H9 (cell line): ENCODE measurements around the gene PCID2. TPM values are rescaled to one million over a fixed set of nuclear protein-coding genes. Genes with fewer than 3 reads are reported as not detected.

Experiments used
- DNase-seq: peaks from one replicate; pipeline ENCODE4 v3.0.0-alpha.2; 2017
- H2AFZ ChIP-seq: one replicate; pipeline ENCODE4 v1.6.1; 2013; ENCODE audit warnings: mild to moderate bottlenecking, low read length, control low read depth, moderate library complexity
- H2AK5ac ChIP-seq: 2 replicates; pipeline ENCODE4 v1.6.1; 2013; ENCODE audit warnings: low read length, control low read depth, mixed read lengths; ENCODE audit not compliant: insufficient read length
- H2BK120ac ChIP-seq: one replicate; pipeline ENCODE4 v1.6.1; 2013; ENCODE audit warnings: low read depth, mild to moderate bottlenecking, low read length, control low read depth, inconsistent platforms; ENCODE audit not compliant: poor library complexity, severe bottlenecking
- H2BK12ac ChIP-seq: 2 replicates; pipeline ENCODE4 v1.6.1; 2013; ENCODE audit warnings: low read length, control low read depth, mixed read lengths, low read depth; ENCODE audit not compliant: insufficient read length
- H2BK15ac ChIP-seq: 2 replicates; pipeline ENCODE4 v1.6.1; 2013; ENCODE audit warnings: low read depth, low read length, control low read depth
- H2BK20ac ChIP-seq: one replicate; pipeline ENCODE4 v1.6.1; 2013; ENCODE audit warnings: low read depth, mild to moderate bottlenecking, low read length, control low read depth, inconsistent platforms; ENCODE audit not compliant: poor library complexity, severe bottlenecking
- H2BK5ac ChIP-seq: 2 replicates; pipeline ENCODE4 v1.6.1; 2013; ENCODE audit warnings: low read length, control low read depth, mixed read lengths; ENCODE audit not compliant: insufficient read length
- H3K14ac ChIP-seq: 2 replicates; pipeline ENCODE4 v1.6.1; 2013; ENCODE audit warnings: low read length, control low read depth; ENCODE audit not compliant: insufficient read depth
- H3K18ac ChIP-seq: 2 replicates; pipeline ENCODE4 v1.6.1; 2013; ENCODE audit warnings: low read depth, mild to moderate bottlenecking, mixed read lengths, low read length, control low read depth; ENCODE audit not compliant: insufficient read length
- H3K23ac ChIP-seq: 2 replicates; pipeline ENCODE4 v1.6.1; 2013; ENCODE audit warnings: low read length, control low read depth, mixed read lengths, low read depth; ENCODE audit not compliant: insufficient read length
- H3K23me2 ChIP-seq: 2 replicates; pipeline ENCODE4 v1.6.1; 2013; ENCODE audit warnings: low read depth, mild to moderate bottlenecking, mixed read lengths, low read length, control low read depth; ENCODE audit not compliant: insufficient read length, poor library complexity, severe bottlenecking
- H3K27ac ChIP-seq: 2 replicates; pipeline ENCODE4 v1.5.1; 2013; ENCODE audit warnings: low read length, control low read depth, mixed read lengths, low read depth; ENCODE audit not compliant: insufficient read length
- H3K27me3 ChIP-seq: 2 replicates; pipeline ENCODE4 v1.6.1; 2013; ENCODE audit warnings: low read length, control low read depth, inconsistent platforms; ENCODE audit not compliant: insufficient read depth
- H3K4ac ChIP-seq: 2 replicates; pipeline ENCODE4 v1.6.1; 2013; ENCODE audit warnings: low read depth, mild to moderate bottlenecking, control low read depth, inconsistent platforms, low read length, moderate library complexity
- H3K4me1 ChIP-seq: 2 replicates; pipeline ENCODE4 v1.6.1; 2013; ENCODE audit warnings: low read length, control low read depth, inconsistent platforms; ENCODE audit not compliant: insufficient read depth
- H3K4me2 ChIP-seq: 2 replicates; pipeline ENCODE4 v1.6.1; 2013; ENCODE audit warnings: low read length, control low read depth, mixed read lengths; ENCODE audit not compliant: insufficient read length, insufficient read depth
- H3K56ac ChIP-seq: 2 replicates; pipeline ENCODE4 v1.6.1; 2013; ENCODE audit warnings: low read depth, mild to moderate bottlenecking, mixed read lengths, low read length, control low read depth; ENCODE audit not compliant: insufficient read length
- H3K79me1 ChIP-seq: 2 replicates; pipeline ENCODE4 v1.6.1; 2013; ENCODE audit warnings: low read depth, mild to moderate bottlenecking, moderate library complexity, low read length, control low read depth, inconsistent platforms; ENCODE audit not compliant: insufficient read depth, poor library complexity, severe bottlenecking
- H3K79me2 ChIP-seq: 2 replicates; pipeline ENCODE4 v1.6.1; 2013; ENCODE audit warnings: low read length, control low read depth, inconsistent platforms; ENCODE audit not compliant: insufficient read depth
- H3K9ac ChIP-seq: 2 replicates; pipeline ENCODE4 v1.6.1; 2013; ENCODE audit warnings: low read length, control low read depth, mixed read lengths; ENCODE audit not compliant: insufficient read length; ENCODE audit errors: extremely low read depth
- H3K9me3 ChIP-seq: one replicate; pipeline ENCODE4 v1.6.1; 2013; ENCODE audit warnings: low read depth, low read length, inconsistent platforms; ENCODE audit not compliant: control insufficient read depth
- H3T11ph ChIP-seq: one replicate; pipeline ENCODE4 v1.6.1; 2013; ENCODE audit warnings: mild to moderate bottlenecking, low read length, control low read depth, inconsistent platforms
- H4K20me1 ChIP-seq: one replicate; pipeline ENCODE4 v1.6.1; 2013; ENCODE audit not compliant: control insufficient read depth, insufficient read length, insufficient read depth
- H4K5ac ChIP-seq: 2 replicates; pipeline ENCODE4 v1.6.1; 2013; ENCODE audit warnings: low read depth, mild to moderate bottlenecking, mixed read lengths, low read length, control low read depth; ENCODE audit not compliant: insufficient read length
- H4K8ac ChIP-seq: replicated peaks from 2 replicates; pipeline ENCODE4 v1.6.1; 2013; ENCODE audit warnings: low read length, control low read depth, mixed read lengths, low read depth; ENCODE audit not compliant: insufficient read length
- H4K91ac ChIP-seq: 2 replicates; pipeline ENCODE4 v1.6.1; 2013; ENCODE audit warnings: low read depth, mild to moderate bottlenecking, moderate library complexity, mixed read lengths, low read length, control low read depth; ENCODE audit not compliant: insufficient read length
- H3K27ac Mint-ChIP-seq, 3 experiments: 2 replicates in 2 of 3; 3 replicates in 1 of 3; pipeline ENCODE4 v1.8.0; 2020 to 2021; ENCODE audit warnings: mixed read lengths in 3 of 3, mild to moderate bottlenecking in 1 of 3, moderate library complexity in 1 of 3
- H3K27me3 Mint-ChIP-seq: 2 replicates; pipeline ENCODE4 v1.8.0; 2021; ENCODE audit warnings: low read depth, mild to moderate bottlenecking, moderate library complexity, mixed read lengths
- H3K36me3 Mint-ChIP-seq, 3 experiments: 2 replicates in 2 of 3; 3 replicates in 1 of 3; pipeline ENCODE4 v1.8.0; 2020 to 2021; ENCODE audit warnings: low read depth in 3 of 3, mixed read lengths in 3 of 3; ENCODE audit not compliant: insufficient read depth in 1 of 3
- H3K4me1 Mint-ChIP-seq, 2 experiments: 2 replicates each; pipeline ENCODE4 v1.8.0; 2020; ENCODE audit warnings: mixed read lengths in 2 of 2
- H3K4me3 Mint-ChIP-seq, 2 experiments: 2 replicates in 1 of 2; 3 replicates in 1 of 2; pipeline ENCODE4 v1.8.0; 2020 to 2021; ENCODE audit warnings: mild to moderate bottlenecking in 2 of 2, mixed read lengths in 2 of 2, moderate library complexity in 1 of 2
- H3K9me3 Mint-ChIP-seq, 2 experiments: 2 replicates in 1 of 2; 3 replicates in 1 of 2; pipeline ENCODE4 v1.8.0; 2020; ENCODE audit warnings: mild to moderate bottlenecking in 2 of 2, mixed read lengths in 2 of 2, moderate library complexity in 1 of 2
- CTCF ChIP-seq: fragments of 200-600 bp; sonication (generic); conservative IDR thresholded peaks from 3 replicates; pipeline ENCODE4 v1.8.0; 2021; ENCODE audit warnings: antibody characterized with exemption, mild to moderate bottlenecking
- WGBS: extraction: QIAGEN DNeasy Blood & Tissue Kit; methylation state at CpG from one replicate; pipeline ENCODE4 v1.1.7; 2013; ENCODE audit warnings: missing lambda C conversion rate, low lambda C conversion rate, mixed read lengths; ENCODE audit not compliant: insufficient read length; ENCODE audit errors: extremely low coverage; 5-methylcytosine and 5-hydroxymethylcytosine counted together
- total RNA-seq: library from RNA; stranded (reverse); gene quantifications from 2 replicates; pipeline ENCODE4 v1.2.1, GENCODE V29; 2021

The PCID2 gene
- total RNA-seq, 1 experiment from 2014 or later: 66.0 TPM

- Histone ChIP-seq H3K56ac (no peak overlapping the region), H3K18ac (no peak overlapping the region), H2AFZ (no peak overlapping the region), H3K9ac (no peak overlapping the region), H2BK12ac (no peak overlapping the region), H4K8ac (no peak overlapping the region), H2BK5ac (no peak overlapping the region), H3K23me2 (no peaks in the 10 kb centered on the region), H3K79me1 (no peaks in the 10 kb centered on the region), H2BK15ac (no peak overlapping the region), H2AK5ac (no peak overlapping the region), H3K4me1 (no peaks in the 10 kb centered on the region), H4K91ac (no peak overlapping the region), H3T11ph (no peak overlapping the region), H4K5ac (no peak overlapping the region), H2BK20ac (no peak overlapping the region), H2BK120ac (no peak overlapping the region), H3K27me3 (no peaks in the 10 kb centered on the region), H4K20me1 (no peaks in the 10 kb centered on the region), H3K23ac (no peak overlapping the region), H3K4ac (no peak overlapping the region), H3K9me3 (no peaks in the 10 kb centered on the region), H3K4me2 (no peak overlapping the region), H3K14ac (no peak overlapping the region), H3K79me2 (no peaks in the 10 kb centered on the region), H3K27ac (no peak overlapping the region)
- no peak for DNase-seq
- TF ChIP-seq CTCF: no peak
- Mint-ChIP-seq H3K4me3 (no peak overlapping the region), H3K27ac (no peak overlapping the region), H3K4me1 (peaks cover 18 to 28% of the 10 kb centered on the region in 2 experiments), H3K27me3 (no peaks in the 10 kb centered on the region; the same call in 1 of the 2 replicates), H3K36me3 (peaks cover 36 to 87% (median 84%) of the 10 kb centered on the region in 3 experiments), H3K9me3 (no peaks in the 10 kb centered on the region)
- no CpG with 5 or more reads among the region's 3 CpGs for WGBS
Observed at GRCh38 chr13:113178896-113179167, 29.6 kb downstream of the PCID2 start.
